ENCODE results near the gene HPSE2. TPM values are rescaled to one million over a fixed set of nuclear protein-coding genes. Genes with fewer than 3 reads are reported as not detected.

The HPSE2 gene
- total RNA-seq, 1 donor from 2014 or later = not detected

GRCh38 chr10:98675902-98676301, 559.8 kb downstream of the HPSE2 start:
- H3K9me3 Mint-ChIP-seq = no peaks in the 10 kb centered on the region
- no peak overlapping the region for H3K4me3 Mint-ChIP-seq
- no peaks in the 10 kb centered on the region for H3K27me3 Mint-ChIP-seq (ENCODE audit: low read depth)
- no peak for TF ChIP-seq CTCF (conservative IDR thresholded peaks at IDR 0.05)
- no peaks in the 10 kb centered on the region for H3K36me3 Mint-ChIP-seq (ENCODE audit: low read depth)
- DNase-seq (ENCODE audit: low read depth, low spot score) = no peak
- H3K27ac Mint-ChIP-seq (ENCODE audit: unreplicated experiment) = no peak overlapping the region
- H3K4me1 Mint-ChIP-seq = peaks cover 7% of the 10 kb centered on the region

GRCh38 chr10:98673171-98673782, 562.4 kb downstream of the HPSE2 start:
- Mint-ChIP-seq H3K4me3 (no peak overlapping the region), H3K27ac (ENCODE audit: unreplicated experiment) (no peak overlapping the region), H3K36me3 (ENCODE audit: low read depth) (no peaks in the 10 kb centered on the region), H3K27me3 (ENCODE audit: low read depth) (no peaks in the 10 kb centered on the region), H3K9me3 (no peaks in the 10 kb centered on the region), H3K4me1 (peaks cover 7% of the 10 kb centered on the region)
- DNase-seq (ENCODE audit: low read depth, low spot score) = no peak
- no peak for TF ChIP-seq CTCF (conservative IDR thresholded peaks at IDR 0.05)

GRCh38 chr10:98667081-98667480, 568.6 kb downstream of the HPSE2 start:
- DNase-seq (ENCODE audit: low read depth, low spot score) = no peak
- Mint-ChIP-seq H3K4me1 (no peaks in the 10 kb centered on the region), H3K4me3 (no peak overlapping the region), H3K27ac (ENCODE audit: unreplicated experiment) (no peak overlapping the region), H3K27me3 (ENCODE audit: low read depth) (peaks cover 6% of the 10 kb centered on the region), H3K9me3 (peaks cover 13% of the 10 kb centered on the region), H3K36me3 (ENCODE audit: low read depth) (peaks cover 3% of the 10 kb centered on the region)
- TF ChIP-seq CTCF (conservative IDR thresholded peaks at IDR 0.05) = no peak

GRCh38 chr10:98666276-98666675, 569.4 kb downstream of the HPSE2 start:
- H3K27me3 Mint-ChIP-seq (ENCODE audit: low read depth) = peaks cover 6% of the 10 kb centered on the region
- peaks cover 3% of the 10 kb centered on the region for H3K36me3 Mint-ChIP-seq (ENCODE audit: low read depth)
- peaks cover 13% of the 10 kb centered on the region for H3K9me3 Mint-ChIP-seq
- no peak for TF ChIP-seq CTCF (conservative IDR thresholded peaks at IDR 0.05)
- no peak overlapping the region for H3K27ac Mint-ChIP-seq (ENCODE audit: unreplicated experiment)
- H3K4me1 Mint-ChIP-seq = no peaks in the 10 kb centered on the region
- H3K4me3 Mint-ChIP-seq = no peak overlapping the region
- DNase-seq (ENCODE audit: low read depth, low spot score) = no peak

GRCh38 chr10:98664329-98665042, 571.2 kb downstream of the HPSE2 start:
- peaks cover 6% of the 10 kb centered on the region for H3K27me3 Mint-ChIP-seq (ENCODE audit: low read depth)
- peaks cover 3% of the 10 kb centered on the region for H3K36me3 Mint-ChIP-seq (ENCODE audit: low read depth)
- peak; percentile 69 for TF ChIP-seq CTCF (conservative IDR thresholded peaks at IDR 0.05)
- no peak overlapping the region for H3K27ac Mint-ChIP-seq (ENCODE audit: unreplicated experiment)
- H3K9me3 Mint-ChIP-seq = peaks cover 13% of the 10 kb centered on the region
- H3K4me1 Mint-ChIP-seq = no peaks in the 10 kb centered on the region
- DNase-seq (ENCODE audit: low read depth, low spot score) = no peak
- no peak overlapping the region for H3K4me3 Mint-ChIP-seq
